Measurements from ENCODE around the gene LRRC56.

DNA sequence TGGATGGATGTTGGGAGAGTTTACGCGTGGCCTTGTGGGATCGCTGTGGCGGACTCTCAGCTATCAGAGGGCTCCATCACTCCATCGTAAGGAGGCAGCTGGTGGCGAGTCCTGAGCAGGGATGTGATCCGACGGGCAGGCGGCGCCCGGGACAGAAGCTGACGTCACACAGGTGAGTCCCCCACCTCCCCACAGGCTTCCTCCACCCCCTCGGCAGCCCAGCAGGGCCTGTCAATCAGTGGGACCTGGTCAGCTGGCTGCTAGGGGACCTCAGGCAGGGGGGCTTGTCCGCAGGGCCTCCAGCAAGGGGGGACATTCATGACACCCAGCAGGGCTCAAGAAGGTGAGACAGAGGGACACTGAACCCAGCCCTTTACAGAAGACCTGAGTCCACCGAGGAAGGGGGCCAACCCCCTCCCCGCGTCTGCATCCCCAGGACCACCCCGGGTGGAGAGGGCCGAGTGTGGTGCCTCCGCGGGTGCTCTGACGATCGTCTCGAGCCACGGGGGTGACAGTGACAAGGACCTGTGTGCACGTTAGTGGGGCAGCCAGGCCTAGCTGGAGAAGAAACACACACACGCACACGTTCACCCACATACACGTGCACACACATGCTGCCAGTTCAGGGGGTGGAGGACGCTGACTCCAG lies 9.0 kb upstream of the LRRC56 start:
- TF ChIP-seq, protein P1, sequence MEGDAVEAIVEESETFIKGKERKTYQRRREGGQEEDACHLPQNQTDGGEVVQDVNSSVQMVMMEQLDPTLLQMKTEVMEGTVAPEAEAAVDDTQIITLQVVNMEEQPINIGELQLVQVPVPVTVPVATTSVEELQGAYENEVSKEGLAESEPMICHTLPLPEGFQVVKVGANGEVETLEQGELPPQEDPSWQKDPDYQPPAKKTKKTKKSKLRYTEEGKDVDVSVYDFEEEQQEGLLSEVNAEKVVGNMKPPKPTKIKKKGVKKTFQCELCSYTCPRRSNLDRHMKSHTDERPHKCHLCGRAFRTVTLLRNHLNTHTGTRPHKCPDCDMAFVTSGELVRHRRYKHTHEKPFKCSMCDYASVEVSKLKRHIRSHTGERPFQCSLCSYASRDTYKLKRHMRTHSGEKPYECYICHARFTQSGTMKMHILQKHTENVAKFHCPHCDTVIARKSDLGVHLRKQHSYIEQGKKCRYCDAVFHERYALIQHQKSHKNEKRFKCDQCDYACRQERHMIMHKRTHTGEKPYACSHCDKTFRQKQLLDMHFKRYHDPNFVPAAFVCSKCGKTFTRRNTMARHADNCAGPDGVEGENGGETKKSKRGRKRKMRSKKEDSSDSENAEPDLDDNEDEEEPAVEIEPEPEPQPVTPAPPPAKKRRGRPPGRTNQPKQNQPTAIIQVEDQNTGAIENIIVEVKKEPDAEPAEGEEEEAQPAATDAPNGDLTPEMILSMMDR (IDR thresholded peaks at IDR 0.05) = no peak
- TF ChIP-seq POLR2A (IDR thresholded peaks at IDR 0.05) (no peak), POLR2AphosphoS5 (IDR thresholded peaks at IDR 0.05) (no peak)

All from suprapubic skin (tissue), 4 donors.